ENCODE data around the gene CELA3B. TPM values are rescaled to one million over a fixed set of nuclear protein-coding genes. Genes with fewer than 3 reads are reported as not detected.

Gene CELA3B
- total and polyA plus RNA-seq, 2 of the 8 experiments (the other 6 are each of a cell fraction or from before 2014, with no cell fraction given), result not detected

DNA sequence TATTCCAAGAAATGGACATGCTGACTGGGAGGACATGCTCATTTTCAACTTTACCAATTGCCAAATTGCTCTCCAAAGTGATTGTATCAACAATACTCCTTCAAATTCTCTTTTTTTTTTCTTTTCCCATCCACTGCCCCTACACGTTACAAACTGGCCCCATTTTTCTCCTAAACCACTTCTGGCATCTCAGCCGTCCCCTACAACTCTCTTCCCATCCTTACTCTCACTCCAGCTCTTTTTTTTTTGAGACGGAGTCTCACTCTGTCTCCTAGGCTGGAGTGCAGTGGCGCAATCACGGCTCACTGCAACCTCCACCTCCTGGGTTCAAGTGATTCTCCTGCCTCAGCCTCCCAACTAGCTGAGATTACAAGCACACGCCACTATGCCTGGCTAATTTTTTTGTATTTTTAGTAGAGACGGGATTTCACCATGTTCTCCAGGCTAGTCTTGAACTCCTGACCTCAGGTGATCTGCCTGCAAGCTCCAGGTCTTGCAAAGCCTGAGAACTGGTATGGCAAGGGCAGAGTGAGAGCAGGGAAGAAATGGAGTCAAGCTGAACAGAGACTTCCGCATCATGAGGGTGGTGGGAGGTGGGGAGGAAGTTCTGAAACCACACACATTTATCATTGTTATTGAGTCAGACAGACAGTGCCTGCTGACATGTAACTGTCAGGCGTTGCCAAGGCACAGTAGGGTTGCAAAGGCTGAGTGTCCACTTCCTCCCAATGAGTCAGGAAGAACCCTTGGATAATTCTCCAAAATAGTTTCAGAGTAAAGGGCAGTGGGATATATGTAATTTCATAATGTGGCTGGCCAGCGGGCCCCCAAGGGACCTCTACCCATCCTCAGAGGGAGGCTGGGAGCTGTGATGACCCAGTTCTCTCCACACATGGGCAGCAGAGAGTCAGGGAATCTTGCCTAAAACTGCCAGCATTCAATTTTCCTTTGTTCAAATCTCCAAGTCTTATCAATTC, 42.0 kb downstream of the CELA3B start:
- no peaks in the 10 kb centered on the region for H3K27me3 ChIP-seq (replicated peaks in 1 of 4; ENCODE audit: control insufficient read depth in 3 of 4, extremely low read depth in 1 of 4, insufficient read depth in 3 of 4, low read length in 3 of 4)
- H3K4me1 ChIP-seq (replicated peaks in 1 of 4; ENCODE audit: control insufficient read depth in 3 of 4, insufficient read depth in 4 of 4, low read length in 3 of 4), result peaks cover 0 to 2% (median under 1%) of the 10 kb centered on the region in 4 experiments; a peak in 2 of 7 replicates
- no peak overlapping the region for H2AFZ ChIP-seq (ENCODE audit: low read length)
- H3K79me2 ChIP-seq (ENCODE audit: control insufficient read depth in 1 of 2, insufficient read depth in 2 of 2, low read length in 2 of 2), result no peaks in the 10 kb centered on the region
- H3K14ac ChIP-seq (ENCODE audit: insufficient read length), result no peak overlapping the region
- FAIRE-seq, result no peak
- no peak overlapping the region for H3K23ac ChIP-seq (ENCODE audit: insufficient read length)
- no peak overlapping the region; the same call in 1 of the 2 replicates for H2BK15ac ChIP-seq (ENCODE audit: low read length)
- WGBS, 2 experiments (ENCODE audit: extremely low coverage in 1 of 2, insufficient coverage in 1 of 2, insufficient read length in 1 of 2, insufficient replicate concordance in 2 of 2, low coverage in 1 of 2, low lambda C conversion rate in 2 of 2, missing lambda C conversion rate in 1 of 2), result 85 to 100% methylated on average over 2 to 10 of the region's 10 CpGs
- no peak overlapping the region for H2BK5ac ChIP-seq (ENCODE audit: low read depth, low read length)
- ChIA-PET CTCF (ENCODE audit: partially characterized antibody) (interaction anchor here (0.6 to 1.2 kb wide), 3 partner anchors 14 to 82 kb away, joined by 3 read pairs; no protein-coding TSS in a partner anchor), POLR2A (ENCODE audit: partially characterized antibody) (interaction anchor here (0.5 kb wide), 1 partner anchor 15 kb away, joined by 5 read pairs; no protein-coding TSS in a partner anchor)
- no peaks in the 10 kb centered on the region for H4K20me1 ChIP-seq (replicated peaks in 1 of 2; ENCODE audit: control insufficient read depth in 1 of 2, insufficient read depth in 2 of 2, low read length in 2 of 2)
- H3K23me2 ChIP-seq (ENCODE audit: low read depth, low read length), result no peaks in the 10 kb centered on the region
- no peak overlapping the region for H3K9ac ChIP-seq (replicated peaks in 1 of 4; ENCODE audit: extremely low read depth in 1 of 4, low read depth in 3 of 4, low read length in 3 of 4)
- H3K36me3 ChIP-seq (ENCODE audit: control insufficient read depth in 2 of 4, insufficient read depth in 4 of 4, low read length in 3 of 4), result no peaks in the 10 kb centered on the region
- no peak overlapping the region for H4K91ac ChIP-seq (replicated peaks; ENCODE audit: insufficient read length, low read length)
- H3K4ac ChIP-seq (replicated peaks; ENCODE audit: insufficient read length, low read depth, low read length), result no peak overlapping the region
- H3K79me1 ChIP-seq (ENCODE audit: low read depth, low read length), result no peaks in the 10 kb centered on the region
- H3K4me2 ChIP-seq (ENCODE audit: insufficient read depth in 1 of 2, low read depth in 2 of 2, low read length in 2 of 2), result no peak overlapping the region
- H2BK120ac ChIP-seq (replicated peaks; ENCODE audit: low read depth, low read length), result no peak overlapping the region
- DNase-seq (ENCODE audit: low read depth in 1 of 2, low spot score in 2 of 2), result no peak
- TF ChIP-seq CHD1 (IDR thresholded peaks at IDR 0.05; ENCODE audit: low read depth, low read length) (no peak), RAD21 (IDR thresholded peaks at IDR 0.05 in 1 of 2, conservative IDR thresholded peaks at IDR 0.05 in 1 of 2; ENCODE audit: low read depth in 2 of 2, low read length in 2 of 2) (peak; percentile 40 to 60), CEBPB (IDR thresholded peaks at IDR 0.05; ENCODE audit: low read depth, low read length) (no peak), SP1 (IDR thresholded peaks at IDR 0.05; ENCODE audit: low read depth, low read length) (no peak), BACH1 (IDR thresholded peaks at IDR 0.05; ENCODE audit: low read length) (no peak)
- TF ChIP-seq, protein P1, sequence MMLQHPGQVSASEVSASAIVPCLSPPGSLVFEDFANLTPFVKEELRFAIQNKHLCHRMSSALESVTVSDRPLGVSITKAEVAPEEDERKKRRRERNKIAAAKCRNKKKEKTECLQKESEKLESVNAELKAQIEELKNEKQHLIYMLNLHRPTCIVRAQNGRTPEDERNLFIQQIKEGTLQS (IDR thresholded peaks at IDR 0.05; ENCODE audit: insufficient read depth, low read depth, low read length), result no peak
- TF ChIP-seq, protein P2, sequence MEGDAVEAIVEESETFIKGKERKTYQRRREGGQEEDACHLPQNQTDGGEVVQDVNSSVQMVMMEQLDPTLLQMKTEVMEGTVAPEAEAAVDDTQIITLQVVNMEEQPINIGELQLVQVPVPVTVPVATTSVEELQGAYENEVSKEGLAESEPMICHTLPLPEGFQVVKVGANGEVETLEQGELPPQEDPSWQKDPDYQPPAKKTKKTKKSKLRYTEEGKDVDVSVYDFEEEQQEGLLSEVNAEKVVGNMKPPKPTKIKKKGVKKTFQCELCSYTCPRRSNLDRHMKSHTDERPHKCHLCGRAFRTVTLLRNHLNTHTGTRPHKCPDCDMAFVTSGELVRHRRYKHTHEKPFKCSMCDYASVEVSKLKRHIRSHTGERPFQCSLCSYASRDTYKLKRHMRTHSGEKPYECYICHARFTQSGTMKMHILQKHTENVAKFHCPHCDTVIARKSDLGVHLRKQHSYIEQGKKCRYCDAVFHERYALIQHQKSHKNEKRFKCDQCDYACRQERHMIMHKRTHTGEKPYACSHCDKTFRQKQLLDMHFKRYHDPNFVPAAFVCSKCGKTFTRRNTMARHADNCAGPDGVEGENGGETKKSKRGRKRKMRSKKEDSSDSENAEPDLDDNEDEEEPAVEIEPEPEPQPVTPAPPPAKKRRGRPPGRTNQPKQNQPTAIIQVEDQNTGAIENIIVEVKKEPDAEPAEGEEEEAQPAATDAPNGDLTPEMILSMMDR (IDR thresholded peaks at IDR 0.05; ENCODE audit: control extremely low read depth in 1 of 3, insufficient read depth in 1 of 3, low read depth in 1 of 3, low read length in 3 of 3), result peak; percentile 41 to 50 (median 50)
- H3K56ac ChIP-seq (replicated peaks; ENCODE audit: insufficient read length, low read depth, low read length), result no peak overlapping the region
- no peak overlapping the region for H2AK5ac ChIP-seq (ENCODE audit: low read depth, low read length)
- no peak overlapping the region for H2BK20ac ChIP-seq (ENCODE audit: low read length)
- no peak overlapping the region for H3K27ac ChIP-seq (ENCODE audit: low read depth, low read length)
- H2BK12ac ChIP-seq (ENCODE audit: low read depth, low read length), result no peak overlapping the region
- H3K4me3 ChIP-seq (ENCODE audit: extremely low read depth in 1 of 4, insufficient read depth in 2 of 4, low read depth in 3 of 4, low read length in 4 of 4), result no peak overlapping the region
- H4K5ac ChIP-seq (ENCODE audit: insufficient read length, low read depth, low read length), result no peak overlapping the region
- no peaks in the 10 kb centered on the region for H3K9me3 ChIP-seq (ENCODE audit: insufficient read depth in 2 of 2, low read depth in 1 of 2, low read length in 1 of 2)
- H3K18ac ChIP-seq (ENCODE audit: extremely low read depth, low read length), result no peak overlapping the region
- no peak overlapping the region for H4K8ac ChIP-seq (ENCODE audit: extremely low read depth, insufficient read depth, low read length)

Data from H1 (cell line).